Peyer's patch (tissue), 4 donors: ENCODE results near the gene POLL. TPM values are rescaled to one million over a fixed set of nuclear protein-coding genes. Genes with fewer than 3 reads are reported as not detected.

ENCODE experiments used
- DNase-seq, 3 donors: peaks; one replicate each; pipeline ENCODE4 v3.0.0-alpha.2; 2017 to 2019
- H3K27ac ChIP-seq, 4 donors: fragments of 200-600 bp; sonication (generic); one replicate each; pipeline ENCODE4 v1.5.1; 2016 to 2019
- H3K27me3 ChIP-seq, 2 donors: fragments of 200-600 bp; sonication (generic); one replicate each; pipeline ENCODE4 v1.5.1; 2019
- H3K36me3 ChIP-seq, 3 donors: fragments of 200-600 bp; sonication (generic); one replicate each; pipeline ENCODE4 v1.5.1; 2016 to 2019
- H3K4me1 ChIP-seq, 4 donors: fragments of 200-600 bp; sonication (generic); one replicate each; pipeline ENCODE4 v1.5.1; 2016 to 2019
- H3K4me3 ChIP-seq, 4 donors: fragments of 200-600 bp; sonication (generic); 1 replicate in 3 of 4; 2 replicates in 1 of 4; pipeline ENCODE4 v1.5.1; 2016 to 2019; ENCODE audit warnings: mild to moderate bottlenecking in 1 of 4
- H3K9me3 ChIP-seq, 4 donors: fragments of 200-600 bp; sonication (generic); one replicate each; pipeline ENCODE4 v1.5.1; 2016 to 2019; ENCODE audit warnings: mild to moderate bottlenecking in 1 of 4
- CTCF ChIP-seq, 6 experiments: fragments of 450-650 bp in 4 of 6; fragments of 200-600 bp in 2 of 6; sonication (generic) in 1 of 6; IDR thresholded peaks; one replicate each; pipeline ENCODE4 v1.5.1; 2017 to 2019; ENCODE audit warnings: antibody characterized with exemption in 6 of 6, mild to moderate bottlenecking in 3 of 6, moderate library complexity in 1 of 6
- POLR2A ChIP-seq, 2 donors: fragments of 450-650 bp; IDR thresholded peaks; one replicate each; pipeline ENCODE4 v1.5.1; 2017; ENCODE audit warnings: antibody characterized with exemption in 2 of 2, mild to moderate bottlenecking in 2 of 2, moderate library complexity in 2 of 2
- total RNA-seq, 4 donors: library from RNA; depleted of rRNA; stranded (reverse); fragments of >200 nt; gene quantifications; one replicate each; pipeline ENCODE4 v1.1.0, GENCODE V29; 2016

POLL gene
- total RNA-seq, 4 donors from 2014 or later: 26.1 to 55.3 (median 41.2) TPM

- H3K36me3 ChIP-seq: peaks cover 0 to 52% (median 0%) of the 10 kb centered on the region in 3 donors
- H3K4me3 ChIP-seq: no peak overlapping the region
- no peaks in the 10 kb centered on the region for H3K4me1 ChIP-seq
- H3K27me3 ChIP-seq: no peaks in the 10 kb centered on the region
- no peaks in the 10 kb centered on the region for H3K9me3 ChIP-seq
- TF ChIP-seq CTCF (IDR thresholded peaks at IDR 0.05): no peak
- TF ChIP-seq POLR2A (IDR thresholded peaks at IDR 0.05): no peak
- no peak overlapping the region for H3K27ac ChIP-seq
- DNase-seq: no peak
Observed at GRCh38 chr10:101617824-101618568, 29.9 kb upstream of the POLL start.

- Histone ChIP-seq H3K4me1 (no peaks in the 10 kb centered on the region), H3K27me3 (no peaks in the 10 kb centered on the region), H3K9me3 (no peaks in the 10 kb centered on the region), H3K27ac (no peak overlapping the region), H3K4me3 (no peak overlapping the region), H3K36me3 (peaks cover 0 to 47% (median 0%) of the 10 kb centered on the region in 3 donors)
- no peak for TF ChIP-seq CTCF (IDR thresholded peaks at IDR 0.05)
- TF ChIP-seq POLR2A (IDR thresholded peaks at IDR 0.05): no peak
- DNase-seq: no peak
Observed at GRCh38 chr10:101617102-101617823, 29.2 kb upstream of the POLL start.

- Histone ChIP-seq H3K36me3 (peaks cover 0 to 49% (median 0%) of the 10 kb centered on the region in 3 donors), H3K4me3 (no peak overlapping the region), H3K4me1 (no peaks in the 10 kb centered on the region), H3K27ac (no peak overlapping the region), H3K27me3 (no peaks in the 10 kb centered on the region), H3K9me3 (no peaks in the 10 kb centered on the region)
- TF ChIP-seq POLR2A (IDR thresholded peaks at IDR 0.05) (no peak), CTCF (IDR thresholded peaks at IDR 0.05) (no peak)
- DNase-seq: no peak
Observed at GRCh38 chr10:101616415-101617101, 28.5 kb upstream of the POLL start.

- no peaks in the 10 kb centered on the region for H3K27me3 ChIP-seq
- TF ChIP-seq CTCF (IDR thresholded peaks at IDR 0.05) (no peak), POLR2A (IDR thresholded peaks at IDR 0.05) (no peak)
- H3K4me3 ChIP-seq: no peak overlapping the region
- peaks cover 0 to 50% (median 0%) of the 10 kb centered on the region in 3 donors for H3K36me3 ChIP-seq
- DNase-seq: no peak
- no peaks in the 10 kb centered on the region for H3K4me1 ChIP-seq
- no peaks in the 10 kb centered on the region for H3K9me3 ChIP-seq
- H3K27ac ChIP-seq: no peak overlapping the region
Observed at GRCh38 chr10:101615525-101616116, 27.6 kb upstream of the POLL start.

GRCh38 chr10:101614663-101615524, 26.8 kb upstream of the POLL start:
- Histone ChIP-seq H3K4me1 (no peaks in the 10 kb centered on the region), H3K9me3 (no peaks in the 10 kb centered on the region), H3K4me3 (no peak overlapping the region), H3K27ac (no peak overlapping the region), H3K36me3 (peaks cover 0 to 51% (median 0%) of the 10 kb centered on the region in 3 donors), H3K27me3 (no peaks in the 10 kb centered on the region)
- TF ChIP-seq CTCF (IDR thresholded peaks at IDR 0.05) (no peak), POLR2A (IDR thresholded peaks at IDR 0.05) (no peak)
- DNase-seq: no peak
